Activated CD4-positive, alpha-beta T cell treated with anti-CD3 and anti-CD28 coated beads, Interleukin-2, amount 50 U/mL, for 1 hour (primary cell): Measurements from ENCODE around the gene SERPINE1.

Experiments used
- DNase-seq: peaks from one replicate; pipeline ENCODE4 v3.0.0-alpha.2; 2020

SERPINE1 gene

DNA sequence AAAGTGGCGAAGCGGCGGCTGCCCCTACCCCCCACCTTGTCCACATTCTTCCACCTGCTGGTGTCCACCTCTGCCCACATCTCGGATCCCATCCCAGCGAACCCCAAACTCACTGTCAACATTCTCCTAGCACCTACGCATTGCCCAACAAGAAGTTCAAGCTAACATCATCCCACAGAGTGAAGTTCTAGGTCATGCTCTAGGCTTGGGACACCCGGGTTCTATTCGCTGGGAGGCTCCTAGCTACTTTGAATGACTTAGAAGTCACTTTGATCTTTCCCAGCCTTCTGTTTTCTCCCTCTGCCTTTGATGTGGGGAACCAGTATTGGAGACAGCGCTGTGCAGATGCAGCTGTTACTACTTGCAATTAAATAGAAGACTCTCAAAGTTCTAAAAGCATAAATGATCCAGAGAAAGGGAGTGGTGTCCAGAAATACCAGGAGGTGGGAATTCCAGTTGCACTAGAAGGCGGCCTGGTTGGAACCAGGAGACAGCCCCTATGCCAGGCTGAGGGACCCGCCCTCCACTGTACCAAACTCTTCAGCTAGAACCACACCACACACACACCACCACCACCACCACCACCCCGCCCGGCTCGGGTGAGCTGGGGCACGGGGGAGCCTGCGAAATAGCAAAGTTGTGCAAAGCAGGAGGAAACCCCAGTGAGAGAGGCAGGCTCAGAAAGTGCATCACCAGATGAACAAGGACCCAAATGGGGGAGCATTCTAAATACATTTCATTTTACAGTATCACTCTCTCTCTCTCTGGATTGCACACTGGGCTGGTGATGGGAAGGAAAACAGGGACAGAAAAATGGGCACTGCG, 43.9 kb downstream of the SERPINE1 start:
- DNase-seq = no peak

DNA sequence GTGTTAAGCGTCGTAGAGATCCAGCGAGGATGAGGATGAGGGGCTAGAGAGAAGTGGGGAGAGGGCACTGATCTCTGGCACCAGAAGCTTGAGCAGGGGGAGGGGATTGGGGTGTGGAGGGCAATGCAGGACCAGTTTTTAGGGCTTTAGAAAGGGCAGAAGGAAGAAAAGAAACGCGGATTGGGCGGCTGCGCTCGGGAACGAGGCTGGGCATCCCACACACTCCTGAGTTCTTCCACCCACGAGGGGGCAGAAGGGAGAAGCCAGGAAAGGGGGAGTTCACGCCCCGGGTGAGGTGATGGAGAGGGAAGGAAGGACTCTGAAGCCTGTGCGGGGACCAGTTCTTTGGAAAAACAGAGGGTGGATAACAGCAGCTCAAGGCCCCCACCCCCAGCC, 44.5 kb downstream of the SERPINE1 start:
- DNase-seq = no peak

DNA sequence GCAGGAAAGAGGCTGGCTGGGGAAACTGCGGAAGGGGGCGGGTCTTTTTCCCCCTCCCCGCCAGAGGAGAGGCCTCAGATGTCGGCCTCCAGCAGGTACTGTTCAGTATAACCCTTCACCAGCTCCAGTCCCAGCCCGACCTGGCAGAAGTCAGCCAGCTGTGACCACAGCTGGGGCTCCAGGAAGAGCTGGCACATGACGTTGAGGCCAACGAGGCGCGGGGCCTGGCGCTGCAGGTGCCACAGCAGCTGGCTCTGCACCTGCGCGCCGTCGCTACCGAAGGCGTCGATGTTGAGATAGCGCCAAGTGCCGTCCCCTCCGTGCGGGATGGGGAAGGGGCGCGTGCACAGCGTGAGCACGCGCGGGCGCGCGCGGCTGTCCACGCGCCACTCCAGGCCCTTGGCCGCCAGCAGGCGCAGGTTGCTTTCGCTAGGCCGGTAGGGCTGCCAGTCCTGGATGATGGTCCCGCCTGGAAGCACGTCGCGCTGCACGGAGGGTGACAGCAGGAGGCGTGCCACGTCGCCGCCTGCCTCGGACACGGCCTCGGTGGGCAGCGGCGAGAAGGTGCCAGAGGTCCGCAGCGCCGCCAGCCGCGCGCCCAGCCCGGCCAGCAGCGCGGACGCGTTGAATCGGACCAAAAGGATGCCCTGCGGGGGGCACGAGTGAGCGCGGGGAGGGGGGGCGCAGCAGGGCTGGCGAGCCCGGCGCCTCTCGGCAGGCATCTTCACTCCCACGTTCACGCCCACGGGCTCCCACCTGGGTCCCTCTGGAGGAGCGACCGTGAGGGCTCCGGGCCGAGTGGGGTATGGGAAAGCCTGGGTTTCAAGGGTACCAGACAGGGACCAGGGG, 45.3 kb downstream of the SERPINE1 start:
- no peak for DNase-seq

DNA sequence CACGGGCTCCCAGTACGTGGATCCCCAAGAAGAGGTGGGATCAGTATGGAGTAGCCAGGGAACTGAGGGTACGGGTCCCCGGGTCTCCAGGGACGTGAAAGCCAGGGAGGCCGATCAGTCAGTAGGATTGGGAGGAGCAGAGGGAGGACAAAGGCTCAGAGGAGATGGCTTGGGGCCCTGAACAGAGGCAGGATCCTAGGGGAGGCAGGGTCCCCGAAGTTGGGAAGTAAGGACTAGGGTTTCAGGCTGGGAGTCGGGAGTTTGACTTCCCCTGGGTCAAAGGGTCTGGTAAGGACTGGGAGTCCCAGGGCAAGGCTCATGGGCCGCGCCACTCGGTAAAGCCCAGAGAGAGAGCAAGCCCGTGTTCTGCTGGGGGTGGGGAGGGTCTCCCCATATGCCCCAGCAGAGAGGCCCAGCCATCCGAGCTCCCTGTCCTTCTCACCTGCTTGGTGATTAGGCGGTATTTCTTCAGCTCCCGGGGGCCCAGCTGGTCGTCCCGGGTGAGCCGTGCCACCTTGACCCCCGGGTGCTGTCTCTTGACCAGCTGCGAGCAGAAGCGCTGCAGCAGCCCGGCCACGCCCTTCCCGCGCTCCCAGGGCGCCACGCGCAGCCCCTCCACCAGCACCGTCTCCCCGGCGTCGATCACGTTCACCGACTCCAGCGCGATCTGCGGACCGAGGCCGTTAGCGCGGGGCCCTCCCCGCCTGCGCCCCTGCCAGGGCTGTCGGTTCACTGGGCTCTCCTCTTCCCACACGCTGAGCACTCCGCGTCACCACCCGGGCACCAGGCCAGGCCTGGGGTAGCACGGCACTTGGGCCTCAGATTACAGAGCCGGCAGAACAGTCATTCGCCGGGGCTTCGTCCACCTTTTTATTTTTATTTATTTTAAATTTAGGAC, 46.2 kb downstream of the SERPINE1 start:
- no peak for DNase-seq

DNA sequence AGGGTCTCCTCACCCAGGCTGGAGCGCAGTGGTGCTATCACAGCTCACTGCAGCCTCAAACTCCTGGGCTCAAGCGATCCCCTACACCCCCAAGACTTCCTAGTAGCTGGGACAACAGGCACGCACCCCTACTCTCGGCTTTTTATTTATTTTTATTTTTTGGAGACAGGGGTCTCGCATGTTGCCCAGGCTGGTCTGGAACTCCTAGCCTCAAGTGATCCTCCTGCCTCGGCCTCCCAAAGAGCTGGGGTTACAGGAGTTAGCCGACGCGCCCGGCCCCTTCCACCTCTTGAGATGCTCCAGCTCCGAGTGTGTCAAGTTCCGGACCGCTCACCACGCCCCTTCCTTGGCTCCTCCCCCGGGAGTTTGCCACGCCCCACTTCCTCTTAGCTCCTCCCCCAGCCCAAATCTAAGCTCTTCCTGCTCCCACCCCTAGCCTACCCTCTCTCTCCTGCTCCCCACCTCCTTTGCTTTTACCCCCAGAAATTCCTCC, 46.9 kb downstream of the SERPINE1 start:
- DNase-seq = peak; percentile 54

DNA sequence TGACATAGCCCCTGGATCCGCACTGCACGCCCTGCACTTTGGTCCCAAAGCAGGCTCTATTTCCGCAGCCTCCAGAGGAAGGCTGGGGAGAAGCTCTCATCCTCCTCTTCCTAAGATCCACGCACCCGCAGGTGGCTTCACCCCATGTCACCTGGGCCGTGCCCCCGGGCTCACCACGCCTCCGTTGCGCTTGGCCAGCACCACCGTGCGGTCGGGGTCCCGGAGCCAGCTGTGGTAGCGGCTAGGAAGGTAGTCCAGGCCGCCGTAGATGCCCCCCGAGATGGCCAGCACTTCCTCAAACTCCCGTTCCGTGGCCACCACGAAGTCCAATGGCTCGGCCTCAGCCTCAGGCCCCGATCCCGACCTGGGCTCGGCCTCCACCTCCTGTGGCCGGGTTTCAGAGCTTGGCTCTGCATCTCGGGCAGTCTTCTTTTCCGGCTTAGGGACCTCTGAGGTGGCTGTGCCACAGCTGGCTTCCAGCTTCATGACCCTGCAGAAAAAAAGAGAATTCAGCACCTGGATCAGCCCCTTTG, 47.5 kb downstream of the SERPINE1 start:
- no peak for DNase-seq

DNA sequence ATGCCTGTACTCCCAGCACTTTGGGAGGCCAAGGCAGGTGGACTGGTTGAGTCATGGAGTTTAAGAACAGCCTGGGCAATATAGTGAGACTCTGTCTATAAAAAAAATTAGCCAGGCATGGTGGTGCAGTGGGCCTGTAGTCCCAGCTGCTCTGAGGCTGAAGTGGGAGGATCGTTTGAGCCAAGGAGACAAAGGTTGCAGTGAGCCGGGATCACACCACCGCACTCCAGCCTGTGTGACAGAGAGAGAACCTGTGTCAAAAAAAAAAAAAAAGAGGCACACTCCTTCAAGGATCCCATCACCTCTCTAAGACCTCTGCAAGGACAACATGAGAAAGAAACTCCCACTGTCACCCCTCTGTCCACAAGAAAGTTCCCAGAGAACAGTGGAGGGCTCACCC, 48.8 kb downstream of the SERPINE1 start:
- DNase-seq = no peak

DNA sequence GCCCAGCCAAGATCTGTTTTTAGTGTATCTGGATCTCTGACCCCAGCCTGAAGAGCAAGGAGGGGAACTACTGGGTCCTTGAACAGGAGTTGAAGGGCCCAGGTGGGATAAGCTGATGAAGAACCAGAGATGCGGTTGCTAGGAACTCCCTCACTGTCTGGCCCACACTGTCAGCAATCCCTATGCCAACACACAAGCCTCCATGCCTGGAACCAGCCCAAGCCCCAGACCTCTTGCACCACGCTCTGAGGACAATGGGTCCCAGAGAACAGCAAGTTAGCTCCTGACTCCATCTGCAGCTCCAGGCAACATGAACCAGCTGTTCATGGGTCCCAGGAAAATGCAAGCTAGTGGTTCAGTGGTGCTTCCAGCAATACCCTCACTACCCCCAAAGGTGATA, 50.7 kb downstream of the SERPINE1 start:
- DNase-seq = no peak

DNA sequence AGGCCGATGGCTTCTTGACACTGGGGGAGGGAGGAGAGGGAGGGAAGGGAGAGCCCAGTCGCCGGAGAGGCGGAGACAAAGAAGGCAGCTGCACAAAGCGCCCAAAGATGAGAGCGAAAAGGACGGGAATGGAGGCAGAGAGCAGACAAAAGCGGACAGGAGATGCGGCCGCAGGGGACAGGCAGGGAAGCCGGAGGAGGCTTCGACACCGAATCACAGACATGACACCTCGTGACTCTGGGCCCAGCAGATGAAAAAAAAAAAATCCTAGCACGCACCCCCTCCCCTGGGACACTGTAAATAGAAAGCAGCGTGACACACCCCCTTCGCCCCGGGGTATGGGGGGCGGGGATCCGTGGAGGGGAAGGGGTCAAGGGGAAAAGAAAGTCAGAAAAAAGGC, 52.2 kb downstream of the SERPINE1 start:
- no peak for DNase-seq

DNA sequence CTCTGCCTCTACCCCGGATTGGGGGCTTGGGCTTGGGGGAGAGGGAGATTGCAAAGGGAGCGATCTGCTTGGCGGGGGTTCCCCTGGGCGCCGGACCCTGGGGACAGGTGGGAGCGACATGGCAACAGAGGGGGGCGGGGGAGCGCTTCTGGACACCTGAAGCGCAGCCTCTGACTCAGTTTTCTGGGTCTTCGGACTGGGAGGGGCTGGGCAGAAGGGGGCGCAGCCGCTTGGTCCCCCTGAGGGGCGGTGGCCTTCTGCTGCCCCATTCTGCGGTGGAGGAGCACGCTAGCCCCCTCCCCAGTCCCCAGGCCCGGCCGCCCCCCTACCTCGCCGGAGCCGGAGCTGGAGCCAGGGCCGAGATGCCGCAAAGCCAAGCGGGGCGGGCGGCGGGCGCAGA, 52.8 kb downstream of the SERPINE1 start:
- DNase-seq = no peak

DNA sequence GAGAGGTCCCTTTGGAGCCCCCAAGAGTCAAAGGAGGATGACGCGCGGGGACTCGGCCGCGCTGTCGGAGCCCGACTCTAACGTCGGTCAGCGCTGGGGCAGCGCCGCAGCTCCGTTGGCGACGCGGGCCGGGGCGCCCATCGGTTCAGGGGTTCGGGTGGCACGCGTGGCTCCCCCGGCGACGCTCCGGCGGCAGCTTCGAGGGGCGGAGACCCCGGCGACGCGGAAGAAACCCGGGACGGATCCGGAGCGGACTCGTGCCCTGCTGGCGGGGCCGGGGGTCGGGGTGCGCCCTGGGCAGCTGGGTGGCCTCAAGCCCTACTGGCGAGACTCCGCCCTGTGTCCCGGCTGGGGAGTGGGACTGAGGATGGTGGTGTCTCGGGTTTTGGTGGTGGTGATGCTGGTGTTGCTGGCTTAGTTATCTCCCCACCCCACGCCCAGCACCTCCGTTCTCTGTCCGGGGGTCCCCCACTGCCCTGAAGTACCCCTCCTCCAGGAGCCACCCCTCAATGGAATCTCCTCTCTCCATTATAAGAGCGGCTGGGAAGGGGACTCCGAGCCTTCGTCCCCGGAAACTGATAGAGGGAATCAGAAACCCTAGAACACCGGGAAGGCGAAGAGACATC, 53.3 kb downstream of the SERPINE1 start, which contains the start of gene NAT16:
Gene NAT16 (minus strand): TSS at position 164 of the 626 bp plus-strand sequence. CDS start 5,486 bp downstream, outside the sequence.
- no peak for DNase-seq

DNA sequence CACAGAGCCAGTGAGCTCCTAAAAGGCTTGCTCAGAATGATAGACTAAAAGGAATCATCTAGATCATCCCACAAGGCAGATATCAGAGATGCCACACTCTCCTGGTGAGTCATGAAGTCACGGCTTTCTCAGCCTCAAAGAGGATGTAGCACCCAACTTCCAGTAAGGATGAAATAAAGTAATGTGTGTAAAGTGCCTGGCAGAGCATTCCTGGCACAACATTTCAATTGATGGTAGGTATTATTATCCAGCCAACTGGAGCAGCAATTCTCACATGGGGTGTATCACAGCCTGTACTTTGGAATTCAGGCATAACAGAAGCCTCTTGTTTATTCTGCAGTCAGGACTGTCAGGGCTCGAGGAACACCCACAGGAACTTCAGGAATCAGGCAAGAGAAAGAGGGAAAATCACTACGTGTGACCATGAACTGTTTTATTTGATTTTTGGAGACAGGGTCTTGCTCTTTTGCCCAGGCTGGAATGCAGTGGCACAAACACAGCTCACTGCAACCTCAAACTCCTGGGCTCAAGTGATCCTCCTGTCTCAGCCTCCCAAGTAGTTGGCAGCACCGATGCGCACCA, 58.4 kb downstream of the SERPINE1 start:
- no peak for DNase-seq

DNA sequence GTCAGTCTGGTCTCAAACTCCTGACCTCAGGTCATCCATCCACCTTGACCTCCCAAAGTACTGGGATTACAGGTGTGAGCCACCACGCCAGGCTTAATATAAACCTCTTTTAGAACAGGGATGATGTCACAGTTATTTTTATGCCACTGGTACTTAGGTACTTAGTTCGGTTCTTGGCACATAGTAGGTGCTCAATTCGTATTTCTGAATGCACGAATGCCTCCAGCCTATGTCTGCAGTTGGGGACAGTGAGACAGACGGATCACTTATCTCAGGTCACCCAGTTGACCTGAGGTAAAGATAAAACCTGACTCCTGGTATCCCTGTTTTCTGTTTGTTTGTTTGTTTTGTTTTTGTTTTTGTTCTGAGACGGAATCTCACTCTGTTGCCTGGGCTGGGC, 59.3 kb downstream of the SERPINE1 start:
- DNase-seq = no peak

DNA sequence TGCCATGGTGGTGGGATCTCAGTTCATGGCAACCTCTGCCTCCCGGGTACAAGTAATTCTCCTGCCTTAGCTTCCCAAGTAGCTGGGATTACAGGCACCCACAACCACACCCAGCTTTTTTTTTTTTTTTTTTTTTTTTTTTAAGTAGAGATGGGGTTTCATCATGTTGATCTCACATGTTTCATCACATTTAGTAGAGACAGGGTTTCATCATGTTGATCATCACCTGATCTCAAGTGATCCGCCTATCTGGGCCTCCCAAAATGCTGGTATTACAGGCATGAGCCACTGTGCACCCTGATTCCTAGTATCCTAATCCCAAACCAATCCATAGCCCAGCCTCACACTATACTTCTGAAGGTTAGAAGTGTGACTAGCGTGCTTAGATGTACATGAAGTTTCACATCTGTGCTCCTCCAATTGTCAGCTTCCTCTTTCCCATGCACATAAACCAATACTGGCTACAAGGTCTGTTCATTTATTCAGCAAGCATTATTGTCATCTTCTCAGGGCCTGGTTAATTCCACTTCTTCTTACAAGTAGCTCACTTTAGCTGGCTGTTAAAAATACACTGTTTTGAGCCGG, 60.0 kb downstream of the SERPINE1 start:
- no peak for DNase-seq
